SU-DHL-6 (cell line): ENCODE data around the gene SLC9A5.

ENCODE experiments used
- H2AFZ ChIP-seq: fragments of 200-600 bp; sonication (generic); 2 replicates; pipeline ENCODE4 v1.6.1; 2014; ENCODE audit warnings: low read depth, mild to moderate bottlenecking, moderate library complexity, mixed read lengths, antibody characterized with exemption, low read length; ENCODE audit not compliant: severe bottlenecking
- H3F3A ChIP-seq: fragments of 200-600 bp; shearing (Covaris generic); 2 replicates; pipeline ENCODE4 v1.6.0; 2016; ENCODE audit warnings: antibody characterized with exemption, mild to moderate bottlenecking; ENCODE audit not compliant: insufficient read depth
- H3K27ac ChIP-seq: fragments of 200-600 bp; sonication (generic); 2 replicates; pipeline ENCODE4 v1.5.1; 2016; ENCODE audit warnings: low read depth, mild to moderate bottlenecking, low read length, moderate library complexity, mixed read lengths
- H3K27me3 ChIP-seq: fragments of 200-600 bp; sonication (generic), shearing (Covaris generic); 2 replicates; pipeline ENCODE4 v1.6.0; 2014; ENCODE audit warnings: mild to moderate bottlenecking, low read length
- H3K36me3 ChIP-seq: fragments of 200-600 bp; sonication (generic); 2 replicates; pipeline ENCODE4 v1.6.1; 2014; ENCODE audit warnings: mild to moderate bottlenecking, low read length, mixed read lengths
- H3K4me2 ChIP-seq: fragments of 300-600, 200-600 bp; shearing (Covaris generic), sonication (generic); 2 replicates; pipeline ENCODE4 v1.6.0; 2014; ENCODE audit warnings: low read length, low read depth, mild to moderate bottlenecking; ENCODE audit not compliant: poor library complexity, severe bottlenecking
- H3K4me3 ChIP-seq: fragments of 200-600 bp; sonication (generic); 2 replicates; pipeline ENCODE4 v1.5.1; 2014; ENCODE audit warnings: antibody characterized with exemption, low read length, mild to moderate bottlenecking, mixed read lengths; ENCODE audit not compliant: insufficient read depth, poor library complexity, severe bottlenecking
- H3K79me2 ChIP-seq: fragments of 200-600 bp; sonication (generic); 2 replicates; pipeline ENCODE4 v1.6.1; 2014; ENCODE audit warnings: mild to moderate bottlenecking, low read length, moderate library complexity; ENCODE audit not compliant: insufficient read depth
- H3K9ac ChIP-seq: fragments of 200-600 bp; sonication (generic); 2 replicates; pipeline ENCODE4 v1.7.0; 2014; ENCODE audit warnings: mild to moderate bottlenecking, low read length
- H3K9me2 ChIP-seq: fragments of 200-600 bp; sonication (generic); replicated peaks from 2 replicates; pipeline ENCODE4 v1.6.1; 2014; ENCODE audit warnings: low read length; ENCODE audit not compliant: insufficient read depth
- H3K9me3 ChIP-seq: fragments of 200-600 bp; sonication (generic); 2 replicates; pipeline ENCODE4 v1.6.1; 2014; ENCODE audit warnings: low read length, mixed read lengths; ENCODE audit not compliant: insufficient read depth
- H4K20me1 ChIP-seq: fragments of 200-600 bp; sonication (generic); 2 replicates; pipeline ENCODE4 v1.6.1; 2014; ENCODE audit warnings: low read depth, mild to moderate bottlenecking, antibody characterized with exemption, low read length, moderate library complexity, mixed read lengths
- EZH2phosphoT487 ChIP-seq: fragments of 200-600 bp; sonication (generic), shearing (Covaris generic); conservative IDR thresholded peaks from 2 replicates; pipeline ENCODE4 v1.6.1; 2018; ENCODE audit warnings: mild to moderate bottlenecking, antibody characterized with exemption, low read length, moderate library complexity, mixed read lengths
- TF ChIP-seq, protein P1 (sequence below): fragments of 200-600 bp; sonication (generic); IDR thresholded peaks from one replicate; pipeline ENCODE4 v1.5.1; 2017; ENCODE audit warnings: antibody characterized with exemption, mild to moderate bottlenecking, low read length, moderate library complexity; ENCODE audit not compliant: insufficient read depth, poor library complexity, severe bottlenecking

Gene SLC9A5

DNA sequence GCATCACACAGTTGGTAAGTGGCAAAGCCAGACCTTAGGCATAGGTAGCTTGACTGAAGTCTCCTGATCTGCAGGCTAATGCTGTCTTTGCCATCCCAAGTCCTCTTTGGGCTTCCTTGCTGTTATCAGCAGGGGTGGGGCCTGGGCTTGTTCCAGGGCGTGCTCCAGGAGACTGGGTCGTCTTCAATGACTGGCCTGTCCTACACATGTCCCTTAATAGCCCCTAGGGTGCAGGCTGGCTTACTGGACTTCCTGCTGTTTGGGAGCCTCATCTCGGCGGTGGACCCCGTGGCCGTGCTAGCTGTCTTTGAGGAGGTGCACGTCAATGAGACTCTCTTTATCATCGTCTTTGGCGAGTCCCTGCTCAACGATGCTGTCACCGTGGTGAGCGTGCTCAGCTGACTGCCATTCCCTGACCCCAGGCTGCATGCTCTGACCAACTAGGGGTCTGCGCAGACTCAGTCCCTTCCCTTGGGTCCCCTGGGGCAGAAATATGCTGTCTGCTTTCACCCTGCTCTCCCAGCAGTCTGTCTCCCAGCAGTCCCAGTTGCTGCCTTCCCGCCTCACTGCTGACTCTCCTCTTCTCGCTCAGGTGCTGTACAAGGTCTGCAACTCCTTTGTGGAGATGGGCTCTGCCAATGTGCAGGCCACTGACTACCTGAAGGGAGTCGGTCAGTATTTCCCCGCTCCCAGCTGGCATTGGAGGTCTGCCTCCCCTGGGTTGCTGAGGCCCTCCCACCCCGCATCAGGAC is 6.2 kb downstream of the SLC9A5 start:
- Histone ChIP-seq H3K79me2 (no peaks in the 10 kb centered on the region), H3K9me2 (no peaks in the 10 kb centered on the region), H3K9me3 (no peaks in the 10 kb centered on the region), H3K36me3 (no peaks in the 10 kb centered on the region), H3F3A (no peaks in the 10 kb centered on the region), H2AFZ (no peak overlapping the region), H3K9ac (no peak overlapping the region), H3K4me3 (no peak overlapping the region), H3K4me2 (no peak overlapping the region), H4K20me1 (no peaks in the 10 kb centered on the region), H3K27ac (no peak overlapping the region), H3K27me3 (no peaks in the 10 kb centered on the region)
- TF ChIP-seq EZH2phosphoT487: no peak
- TF ChIP-seq, protein P1, sequence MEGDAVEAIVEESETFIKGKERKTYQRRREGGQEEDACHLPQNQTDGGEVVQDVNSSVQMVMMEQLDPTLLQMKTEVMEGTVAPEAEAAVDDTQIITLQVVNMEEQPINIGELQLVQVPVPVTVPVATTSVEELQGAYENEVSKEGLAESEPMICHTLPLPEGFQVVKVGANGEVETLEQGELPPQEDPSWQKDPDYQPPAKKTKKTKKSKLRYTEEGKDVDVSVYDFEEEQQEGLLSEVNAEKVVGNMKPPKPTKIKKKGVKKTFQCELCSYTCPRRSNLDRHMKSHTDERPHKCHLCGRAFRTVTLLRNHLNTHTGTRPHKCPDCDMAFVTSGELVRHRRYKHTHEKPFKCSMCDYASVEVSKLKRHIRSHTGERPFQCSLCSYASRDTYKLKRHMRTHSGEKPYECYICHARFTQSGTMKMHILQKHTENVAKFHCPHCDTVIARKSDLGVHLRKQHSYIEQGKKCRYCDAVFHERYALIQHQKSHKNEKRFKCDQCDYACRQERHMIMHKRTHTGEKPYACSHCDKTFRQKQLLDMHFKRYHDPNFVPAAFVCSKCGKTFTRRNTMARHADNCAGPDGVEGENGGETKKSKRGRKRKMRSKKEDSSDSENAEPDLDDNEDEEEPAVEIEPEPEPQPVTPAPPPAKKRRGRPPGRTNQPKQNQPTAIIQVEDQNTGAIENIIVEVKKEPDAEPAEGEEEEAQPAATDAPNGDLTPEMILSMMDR: no peak

DNA sequence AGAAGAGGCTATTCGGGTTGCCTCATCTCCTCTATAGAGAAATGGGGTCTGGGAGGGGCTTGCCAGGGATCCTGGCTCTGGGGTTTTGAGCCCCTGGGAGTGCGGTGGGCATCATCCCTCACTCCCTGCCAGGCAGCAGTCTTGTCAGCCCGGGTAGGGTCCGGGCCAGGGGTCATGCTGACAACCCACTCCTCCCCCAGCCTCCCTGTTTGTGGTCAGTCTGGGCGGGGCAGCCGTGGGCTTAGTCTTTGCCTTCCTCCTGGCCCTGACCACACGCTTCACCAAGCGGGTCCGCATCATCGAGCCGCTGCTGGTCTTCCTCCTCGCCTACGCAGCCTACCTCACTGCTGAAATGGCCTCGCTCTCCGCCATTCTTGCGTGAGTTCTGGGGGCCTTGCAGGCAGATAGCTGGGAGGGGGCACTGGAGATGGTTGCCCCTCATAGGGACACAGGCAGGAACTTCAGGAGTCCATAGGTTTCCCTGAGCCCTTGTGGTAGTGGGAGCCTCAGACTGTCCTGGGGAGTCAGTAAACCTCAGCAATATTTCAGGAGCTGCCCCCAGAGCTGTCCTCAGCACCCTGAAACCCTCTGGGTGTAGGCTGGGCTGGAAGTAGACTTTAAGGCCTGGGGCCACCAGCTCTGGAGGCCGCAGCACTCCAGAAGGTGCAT is 6.9 kb downstream of the SLC9A5 start:
- Histone ChIP-seq H2AFZ (no peak overlapping the region), H3K9ac (no peak overlapping the region), H3K27me3 (no peaks in the 10 kb centered on the region), H3K9me2 (no peaks in the 10 kb centered on the region), H3K27ac (no peak overlapping the region), H3K9me3 (no peaks in the 10 kb centered on the region), H3K36me3 (no peaks in the 10 kb centered on the region), H3F3A (no peaks in the 10 kb centered on the region), H3K4me2 (no peak overlapping the region), H4K20me1 (no peaks in the 10 kb centered on the region), H3K4me3 (no peak overlapping the region), H3K79me2 (no peaks in the 10 kb centered on the region)
- no peak for TF ChIP-seq EZH2phosphoT487
- TF ChIP-seq, protein P1: no peak

DNA sequence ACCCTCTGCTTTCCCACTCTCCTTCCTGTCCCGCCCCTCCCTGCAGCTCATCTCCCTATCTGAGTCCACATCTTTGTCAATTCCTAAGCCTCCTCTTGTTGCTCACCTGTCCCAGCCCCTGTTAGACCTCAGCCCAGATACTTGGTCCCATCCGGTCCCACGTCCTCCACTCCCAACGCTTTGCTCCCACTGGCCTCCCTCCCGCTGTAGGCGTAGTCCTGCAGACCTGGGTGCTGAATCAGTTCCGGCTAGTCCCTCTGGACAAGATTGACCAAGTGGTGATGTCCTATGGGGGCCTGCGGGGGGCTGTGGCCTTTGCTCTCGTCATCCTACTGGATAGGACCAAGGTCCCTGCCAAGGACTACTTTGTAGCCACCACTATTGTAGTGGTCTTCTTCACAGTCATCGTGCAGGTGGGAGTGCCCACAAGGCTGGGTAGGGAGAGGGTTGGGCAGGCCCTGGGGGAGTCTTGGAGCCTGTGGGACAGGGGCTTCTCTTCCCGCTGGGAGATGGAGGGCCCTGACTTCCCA is 8.0 kb downstream of the SLC9A5 start:
- H3K79me2 ChIP-seq: no peaks in the 10 kb centered on the region
- no peaks in the 10 kb centered on the region for H3K9me3 ChIP-seq
- no peaks in the 10 kb centered on the region for H4K20me1 ChIP-seq

More for the DNA sequence above, 8.0 kb downstream of the SLC9A5 start:
- Histone ChIP-seq H3K9ac (no peak overlapping the region), H3K4me2 (no peak overlapping the region), H3K27ac (no peak overlapping the region), H3K9me2 (no peaks in the 10 kb centered on the region), H3K4me3 (no peak overlapping the region), H2AFZ (no peak overlapping the region), H3F3A (no peaks in the 10 kb centered on the region), H3K36me3 (no peaks in the 10 kb centered on the region), H3K27me3 (no peaks in the 10 kb centered on the region)
- no peak for TF ChIP-seq EZH2phosphoT487
- TF ChIP-seq, protein P1: no peak
